ENCODE results near the gene PCDHGA1.

DNA sequence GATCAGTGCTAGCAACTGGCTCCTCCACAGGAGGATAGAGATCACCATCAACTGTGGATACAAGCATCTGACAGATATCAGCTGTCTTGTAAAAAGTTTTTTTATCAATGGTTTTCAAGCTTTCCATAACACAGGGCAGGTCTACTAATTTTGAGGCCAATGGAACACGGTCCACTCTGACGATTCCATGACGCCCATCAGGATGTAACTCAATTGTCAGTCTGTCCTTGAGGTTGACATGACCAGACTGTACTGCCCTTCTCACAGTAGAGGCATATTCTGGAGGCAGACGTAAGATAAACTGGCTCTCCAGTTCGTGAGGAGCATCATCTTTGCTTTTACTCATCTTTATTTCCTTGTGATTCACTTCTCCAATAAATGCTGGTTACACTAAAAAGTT, 10.6 kb upstream of the PCDHGA1 start:
- TF ChIP-seq, protein P1, sequence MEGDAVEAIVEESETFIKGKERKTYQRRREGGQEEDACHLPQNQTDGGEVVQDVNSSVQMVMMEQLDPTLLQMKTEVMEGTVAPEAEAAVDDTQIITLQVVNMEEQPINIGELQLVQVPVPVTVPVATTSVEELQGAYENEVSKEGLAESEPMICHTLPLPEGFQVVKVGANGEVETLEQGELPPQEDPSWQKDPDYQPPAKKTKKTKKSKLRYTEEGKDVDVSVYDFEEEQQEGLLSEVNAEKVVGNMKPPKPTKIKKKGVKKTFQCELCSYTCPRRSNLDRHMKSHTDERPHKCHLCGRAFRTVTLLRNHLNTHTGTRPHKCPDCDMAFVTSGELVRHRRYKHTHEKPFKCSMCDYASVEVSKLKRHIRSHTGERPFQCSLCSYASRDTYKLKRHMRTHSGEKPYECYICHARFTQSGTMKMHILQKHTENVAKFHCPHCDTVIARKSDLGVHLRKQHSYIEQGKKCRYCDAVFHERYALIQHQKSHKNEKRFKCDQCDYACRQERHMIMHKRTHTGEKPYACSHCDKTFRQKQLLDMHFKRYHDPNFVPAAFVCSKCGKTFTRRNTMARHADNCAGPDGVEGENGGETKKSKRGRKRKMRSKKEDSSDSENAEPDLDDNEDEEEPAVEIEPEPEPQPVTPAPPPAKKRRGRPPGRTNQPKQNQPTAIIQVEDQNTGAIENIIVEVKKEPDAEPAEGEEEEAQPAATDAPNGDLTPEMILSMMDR (IDR thresholded peaks at IDR 0.05; ENCODE audit: poor library complexity), result no peak
- no peak for TF ChIP-seq EZH2 (IDR thresholded peaks at IDR 0.05; ENCODE audit: borderline replicate concordance)

All from hepatocyte (in vitro differentiated cells).